ENCODE data around the gene ZKSCAN5. TPM values are rescaled to one million over a fixed set of nuclear protein-coding genes. Genes with fewer than 3 reads are reported as not detected.
A peak's percentile ranks its signal among the peaks of the same experiment; 100 is the strongest.
"Not testable (repeated sequence)": the region's sequence is repeated elsewhere in the genome, so short reads cannot be mapped to it uniquely, and the experiment has no call there.

The ZKSCAN5 gene
- total RNA-seq, 2 donors from 2014 or later = 4.4 to 4.6 TPM

DNA sequence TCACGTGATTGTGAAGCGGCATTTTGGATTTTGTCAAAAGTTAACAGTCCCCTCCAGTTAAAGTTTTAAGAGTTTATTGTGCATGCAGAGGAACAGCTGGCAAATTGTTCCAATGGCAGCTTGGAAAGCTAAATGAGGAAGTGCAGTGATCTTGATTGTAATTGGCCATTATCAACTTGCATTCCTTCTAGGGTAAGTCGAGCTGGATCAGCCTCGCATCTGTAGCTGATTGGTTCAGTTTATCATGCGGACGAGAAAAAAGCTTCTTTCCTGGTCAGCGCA lies 31.2 kb upstream of the ZKSCAN5 start:
- peaks cover 28% of the 10 kb centered on the region for H3K4me1 Mint-ChIP-seq
- DNase-seq (no peak), ATAC-seq (no peak)
- H3K4me3 Mint-ChIP-seq = peak overlapping the region; percentile 99
- no peaks in the 10 kb centered on the region for H3K27me3 Mint-ChIP-seq
- no peaks in the 10 kb centered on the region for H3K9me3 ChIP-seq (ENCODE audit: control insufficient read depth, low read length, poor library complexity, severe bottlenecking)
- H3K36me3 Mint-ChIP-seq (ENCODE audit: low read depth) = no peaks in the 10 kb centered on the region
- H3K27ac Mint-ChIP-seq = peak overlapping the region; percentile 98

DNA sequence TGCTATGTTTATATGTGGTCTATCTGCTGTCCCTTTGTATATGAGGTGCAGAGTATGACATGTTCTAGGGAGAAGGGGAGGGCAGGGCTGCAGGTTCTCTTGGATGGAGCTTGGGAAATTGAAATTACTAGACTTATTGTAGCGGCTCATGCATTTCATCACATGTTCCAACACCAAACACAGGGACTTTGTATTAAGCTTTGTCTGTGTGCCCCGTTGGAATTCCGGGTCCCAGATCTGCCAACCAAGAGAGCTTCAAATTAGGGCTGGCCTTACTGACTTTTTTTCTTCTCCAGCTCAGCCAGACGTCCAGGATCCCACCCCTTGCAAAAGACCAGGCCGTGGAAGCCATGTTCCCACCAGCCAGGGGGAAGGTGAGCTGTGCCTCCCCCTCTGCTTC lies 28.4 kb upstream of the ZKSCAN5 start:
- Mint-ChIP-seq H3K36me3 (ENCODE audit: low read depth) (no peaks in the 10 kb centered on the region), H3K4me3 (peak overlapping the region; percentile 31), H3K27me3 (no peaks in the 10 kb centered on the region), H3K4me1 (peaks cover 40% of the 10 kb centered on the region), H3K27ac (peak overlapping the region; percentile 34)
- no peaks in the 10 kb centered on the region for H3K9me3 ChIP-seq (ENCODE audit: control insufficient read depth, low read length, poor library complexity, severe bottlenecking)
- DNase-seq (no peak), ATAC-seq (no peak)

DNA sequence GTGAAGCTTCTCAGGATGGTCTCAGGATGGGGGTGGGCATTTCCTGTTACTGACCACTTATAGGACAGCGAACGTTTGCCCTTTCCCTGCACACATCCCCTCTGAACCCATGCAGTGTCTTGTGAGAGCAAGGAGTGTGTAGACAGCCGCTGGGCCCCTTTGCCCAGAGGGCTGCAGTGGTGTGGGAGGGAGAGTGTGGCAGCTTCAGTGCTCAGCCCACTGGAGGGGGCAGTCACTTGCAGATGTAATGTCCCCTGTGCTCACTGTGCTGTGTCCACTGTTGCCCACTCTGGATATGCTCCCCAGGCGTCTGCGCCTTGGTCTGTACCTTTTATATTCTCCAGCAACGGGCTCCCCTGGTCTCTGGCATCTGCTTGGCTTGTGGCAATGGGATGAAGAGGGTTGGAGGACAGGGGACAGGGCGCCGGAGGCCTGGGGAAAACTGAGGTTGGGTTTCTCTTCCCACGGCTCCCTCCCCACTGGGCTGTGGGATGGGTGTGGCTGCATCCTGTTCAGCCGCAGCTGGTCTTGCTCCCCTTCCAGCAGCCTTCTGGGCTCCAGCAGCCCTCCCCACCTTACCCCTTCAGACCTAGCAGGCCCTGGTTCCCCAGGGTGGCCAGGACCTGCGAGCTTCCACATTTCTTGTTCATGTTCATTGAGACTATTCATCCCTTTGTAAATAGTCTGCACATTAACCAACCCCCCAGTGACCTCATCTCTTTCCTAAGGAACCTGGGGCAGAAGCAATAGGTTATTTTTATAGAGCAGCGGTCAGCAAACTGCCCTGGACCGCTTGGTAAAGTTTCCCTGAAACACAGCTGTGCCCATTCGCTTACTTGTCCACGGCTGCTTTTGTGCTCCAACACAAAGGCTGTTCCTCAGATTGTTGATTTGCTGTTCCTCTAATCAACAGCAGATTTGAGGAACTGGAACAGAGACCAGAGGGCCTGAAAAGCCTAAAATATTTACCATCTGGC lies 25.7 kb upstream of the ZKSCAN5 start:
- peak; percentile 35 for ATAC-seq
- H3K36me3 Mint-ChIP-seq (ENCODE audit: low read depth) = no peaks in the 10 kb centered on the region
- no peaks in the 10 kb centered on the region for H3K9me3 ChIP-seq (ENCODE audit: control insufficient read depth, low read length, poor library complexity, severe bottlenecking)
- DNase-seq = no peak
- peaks cover 28% of the 10 kb centered on the region for H3K4me1 Mint-ChIP-seq
- peak overlapping the region; percentile 63 for H3K4me3 Mint-ChIP-seq
- H3K27ac Mint-ChIP-seq = peak overlapping the region; percentile 84
- H3K27me3 Mint-ChIP-seq = no peaks in the 10 kb centered on the region

DNA sequence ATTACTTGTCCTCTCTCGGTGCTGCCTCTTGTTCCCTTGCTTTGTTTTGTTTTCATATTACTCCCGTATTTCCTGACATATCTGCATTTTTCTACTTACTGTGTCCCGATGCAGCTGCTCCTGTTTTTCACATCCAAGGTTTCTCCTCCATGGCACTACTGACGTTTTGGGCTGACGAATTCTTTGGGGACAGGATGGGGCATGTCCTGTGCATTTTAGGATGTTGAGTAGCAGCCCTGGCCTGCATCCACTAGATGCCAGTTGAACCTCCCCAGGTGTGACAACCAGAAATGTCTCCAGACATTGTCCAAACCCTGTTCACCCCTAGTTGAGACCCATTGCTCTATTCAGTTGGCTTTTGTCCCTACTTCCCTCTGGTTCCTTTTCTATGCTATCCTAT lies 19.4 kb upstream of the ZKSCAN5 start:
- ATAC-seq (no peak), DNase-seq (no peak)
- no peaks in the 10 kb centered on the region for H3K4me1 Mint-ChIP-seq
- no peaks in the 10 kb centered on the region for H3K27me3 Mint-ChIP-seq
- H3K27ac Mint-ChIP-seq = peak overlapping the region; percentile 82
- H3K9me3 ChIP-seq (ENCODE audit: control insufficient read depth, low read length, poor library complexity, severe bottlenecking) = no peaks in the 10 kb centered on the region
- no peak overlapping the region for H3K4me3 Mint-ChIP-seq
- no peaks in the 10 kb centered on the region for H3K36me3 Mint-ChIP-seq (ENCODE audit: low read depth)

DNA sequence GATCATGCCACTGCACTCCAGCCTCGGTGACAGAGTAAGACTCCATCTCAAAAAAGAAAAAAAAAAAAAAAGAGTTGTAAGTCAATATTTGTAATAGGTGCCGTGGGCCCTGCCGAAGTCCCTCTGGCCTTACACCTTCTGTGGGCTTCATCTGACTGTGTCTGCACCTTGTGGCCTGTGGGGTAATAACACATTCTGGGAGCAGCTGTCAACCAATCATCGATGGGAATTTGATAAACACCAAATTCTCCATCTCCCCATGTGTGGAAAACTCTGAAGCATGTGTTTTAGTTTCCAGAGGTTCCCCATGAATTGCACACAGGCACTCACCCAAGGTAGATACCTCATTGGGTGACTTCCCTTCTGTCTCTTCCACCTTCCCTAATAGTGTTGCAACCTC lies 15.2 kb upstream of the ZKSCAN5 start:
- Mint-ChIP-seq H3K4me3 (peak overlapping the region; percentile 45), H3K36me3 (ENCODE audit: low read depth) (peaks cover 4% of the 10 kb centered on the region), H3K27me3 (no peaks in the 10 kb centered on the region), H3K4me1 (no peaks in the 10 kb centered on the region), H3K27ac (peak overlapping the region; percentile 84)
- no peak for ATAC-seq
- no peak for DNase-seq
- peaks cover 2% of the 10 kb centered on the region for H3K9me3 ChIP-seq (ENCODE audit: control insufficient read depth, low read length, poor library complexity, severe bottlenecking)

DNA sequence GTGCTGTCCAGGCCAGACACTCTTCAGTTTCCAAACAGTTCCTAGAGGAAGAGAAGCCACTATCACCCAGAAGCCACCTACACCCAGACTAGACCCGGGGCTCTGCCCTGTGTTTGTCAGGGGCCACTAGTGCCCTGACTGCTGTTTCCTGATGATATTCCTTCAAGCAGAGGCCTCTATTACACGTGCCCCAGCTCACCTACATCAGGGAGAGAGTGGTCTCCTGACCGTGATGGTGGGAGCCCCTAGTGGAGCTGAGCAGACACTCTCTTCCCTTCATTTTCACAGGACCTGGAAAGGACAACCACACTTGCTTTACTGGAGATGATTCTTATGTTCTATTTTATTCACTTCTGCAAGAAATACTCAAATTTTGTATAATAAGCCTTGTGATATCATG lies 13.6 kb upstream of the ZKSCAN5 start:
- H3K27me3 Mint-ChIP-seq = no peaks in the 10 kb centered on the region
- H3K4me1 Mint-ChIP-seq = no peaks in the 10 kb centered on the region
- DNase-seq (no peak), ATAC-seq (no peak)
- H3K27ac Mint-ChIP-seq = peak overlapping the region; percentile 41
- no peak overlapping the region for H3K4me3 Mint-ChIP-seq
- H3K36me3 Mint-ChIP-seq (ENCODE audit: low read depth) = peaks cover 4% of the 10 kb centered on the region
- H3K9me3 ChIP-seq (ENCODE audit: control insufficient read depth, low read length, poor library complexity, severe bottlenecking) = peaks cover 4% of the 10 kb centered on the region

DNA sequence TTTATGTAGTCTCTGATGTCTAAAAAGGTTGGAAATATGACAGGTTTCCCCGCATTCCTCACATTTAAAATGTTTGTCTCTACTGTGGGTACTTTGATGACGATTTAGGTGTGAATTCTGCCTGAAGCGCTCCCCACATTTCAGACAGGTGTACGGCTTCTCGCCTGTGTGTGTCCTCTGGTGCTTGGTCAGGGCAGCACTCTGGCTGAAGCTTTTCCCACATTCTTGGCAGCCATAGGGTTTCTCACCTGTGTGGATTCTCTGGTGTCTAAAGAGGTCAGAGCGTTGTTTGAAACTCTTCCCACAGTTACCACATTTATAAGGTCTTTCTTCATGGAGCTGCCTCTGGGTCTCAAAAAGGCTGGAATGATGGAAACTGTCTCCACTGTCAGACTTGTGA lies 10.6 kb upstream of the ZKSCAN5 start:
- peaks cover 4% of the 10 kb centered on the region for H3K9me3 ChIP-seq (ENCODE audit: control insufficient read depth, low read length, poor library complexity, severe bottlenecking)
- ATAC-seq = no peak
- no peak overlapping the region for H3K27ac Mint-ChIP-seq
- peaks cover 14% of the 10 kb centered on the region for H3K4me1 Mint-ChIP-seq
- no peaks in the 10 kb centered on the region for H3K27me3 Mint-ChIP-seq
- peaks cover 6% of the 10 kb centered on the region for H3K36me3 Mint-ChIP-seq (ENCODE audit: low read depth)
- no peak for DNase-seq
- no peak overlapping the region for H3K4me3 Mint-ChIP-seq

DNA sequence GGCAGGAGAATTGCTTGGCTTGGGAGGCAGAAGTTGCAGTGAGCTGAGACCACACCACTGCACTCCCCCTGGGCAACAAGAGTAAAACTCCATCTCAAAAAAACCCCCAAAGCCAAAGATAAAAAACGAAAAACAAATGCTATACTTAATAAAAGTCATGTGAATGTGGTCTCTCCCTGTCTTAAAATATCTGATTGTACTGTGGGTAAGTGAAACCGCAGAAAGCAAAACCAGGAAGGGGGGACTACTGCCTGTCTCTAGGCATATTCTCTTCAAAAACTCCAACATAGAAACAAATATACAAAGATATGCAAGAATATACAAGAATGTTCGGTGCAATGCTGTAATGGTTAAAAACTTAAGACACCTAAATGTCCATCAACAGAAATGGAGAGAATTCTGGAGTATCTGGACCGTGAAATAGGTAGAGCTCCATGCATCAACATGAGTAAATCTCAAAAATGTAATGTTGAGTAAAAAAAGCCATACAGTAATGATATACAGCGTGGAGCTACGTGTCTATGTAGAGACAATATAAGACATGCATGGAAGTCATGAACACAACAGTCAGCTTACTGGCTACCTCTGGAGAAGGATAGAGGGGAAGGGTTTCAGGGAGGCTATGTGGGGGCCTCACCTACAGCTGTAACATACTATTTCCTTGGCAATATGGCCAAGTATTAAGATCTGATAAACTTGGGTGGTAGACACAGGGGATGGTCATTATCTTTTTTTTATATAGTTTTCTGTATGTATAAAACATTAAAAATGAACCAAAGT lies 6.5 kb upstream of the ZKSCAN5 start:
- H3K27ac Mint-ChIP-seq = peak overlapping the region; percentile 99
- peaks cover 4% of the 10 kb centered on the region for H3K9me3 ChIP-seq (ENCODE audit: control insufficient read depth, low read length, poor library complexity, severe bottlenecking)
- ATAC-seq (peak; percentile 17), DNase-seq (no peak)
- H3K36me3 Mint-ChIP-seq (ENCODE audit: low read depth) = peaks cover 9% of the 10 kb centered on the region
- peak overlapping the region; percentile 100 for H3K4me3 Mint-ChIP-seq
- peaks cover 16% of the 10 kb centered on the region for H3K4me1 Mint-ChIP-seq
- H3K27me3 Mint-ChIP-seq = no peaks in the 10 kb centered on the region

DNA sequence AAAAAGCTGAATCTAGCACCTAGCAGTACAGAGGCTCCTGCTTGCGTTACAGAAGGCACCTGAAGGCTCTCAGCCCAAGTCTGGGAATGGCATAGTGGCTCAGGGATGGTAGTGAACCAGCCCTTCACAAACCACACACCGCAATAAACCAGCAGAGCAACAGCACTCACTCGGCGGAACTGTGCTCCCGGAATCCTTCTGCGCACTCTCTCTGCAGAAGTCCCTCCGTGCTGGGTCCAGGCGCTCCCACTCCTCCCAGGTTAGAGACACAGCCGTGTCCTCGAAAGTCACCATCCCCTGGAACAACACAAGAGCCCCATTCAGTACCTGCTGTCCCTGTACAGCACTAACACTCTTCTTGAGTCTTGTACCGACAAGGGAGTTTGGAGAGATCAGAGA lies 5.9 kb upstream of the ZKSCAN5 start:
- peaks cover 4% of the 10 kb centered on the region for H3K9me3 ChIP-seq (ENCODE audit: control insufficient read depth, low read length, poor library complexity, severe bottlenecking)
- Mint-ChIP-seq H3K27me3 (no peaks in the 10 kb centered on the region), H3K36me3 (ENCODE audit: low read depth) (peaks cover 8% of the 10 kb centered on the region), H3K4me1 (peaks cover 16% of the 10 kb centered on the region), H3K27ac (peak overlapping the region; percentile 99), H3K4me3 (peak overlapping the region; percentile 100)
- no peak for ATAC-seq
- no peak for DNase-seq

DNA sequence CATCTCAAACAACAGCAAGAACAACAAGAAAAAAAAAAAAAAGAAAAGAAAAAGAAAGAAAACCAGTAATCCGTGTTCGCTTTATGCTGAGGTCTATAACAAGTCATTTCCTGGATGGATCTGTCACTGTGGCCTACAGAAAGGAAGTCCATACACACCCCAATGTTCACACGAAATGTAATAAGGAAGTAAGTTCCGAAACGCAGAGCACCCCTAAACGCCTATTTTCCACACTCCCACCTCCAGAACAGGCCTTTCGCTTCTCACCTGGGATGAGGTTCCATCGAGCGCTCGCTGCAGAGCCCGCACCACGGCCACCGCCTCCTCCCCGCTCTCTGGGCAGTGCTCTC lies 5.1 kb upstream of the ZKSCAN5 start:
- H3K27ac Mint-ChIP-seq = peak overlapping the region; percentile 99
- H3K4me1 Mint-ChIP-seq = peaks cover 17% of the 10 kb centered on the region
- H3K9me3 ChIP-seq (ENCODE audit: control insufficient read depth, low read length, poor library complexity, severe bottlenecking) = peaks cover 1% of the 10 kb centered on the region
- ATAC-seq (peak; percentile 52), DNase-seq (no peak)
- H3K4me3 Mint-ChIP-seq = peak overlapping the region; percentile 100
- peaks cover 4% of the 10 kb centered on the region for H3K36me3 Mint-ChIP-seq (ENCODE audit: low read depth)
- no peaks in the 10 kb centered on the region for H3K27me3 Mint-ChIP-seq

DNA sequence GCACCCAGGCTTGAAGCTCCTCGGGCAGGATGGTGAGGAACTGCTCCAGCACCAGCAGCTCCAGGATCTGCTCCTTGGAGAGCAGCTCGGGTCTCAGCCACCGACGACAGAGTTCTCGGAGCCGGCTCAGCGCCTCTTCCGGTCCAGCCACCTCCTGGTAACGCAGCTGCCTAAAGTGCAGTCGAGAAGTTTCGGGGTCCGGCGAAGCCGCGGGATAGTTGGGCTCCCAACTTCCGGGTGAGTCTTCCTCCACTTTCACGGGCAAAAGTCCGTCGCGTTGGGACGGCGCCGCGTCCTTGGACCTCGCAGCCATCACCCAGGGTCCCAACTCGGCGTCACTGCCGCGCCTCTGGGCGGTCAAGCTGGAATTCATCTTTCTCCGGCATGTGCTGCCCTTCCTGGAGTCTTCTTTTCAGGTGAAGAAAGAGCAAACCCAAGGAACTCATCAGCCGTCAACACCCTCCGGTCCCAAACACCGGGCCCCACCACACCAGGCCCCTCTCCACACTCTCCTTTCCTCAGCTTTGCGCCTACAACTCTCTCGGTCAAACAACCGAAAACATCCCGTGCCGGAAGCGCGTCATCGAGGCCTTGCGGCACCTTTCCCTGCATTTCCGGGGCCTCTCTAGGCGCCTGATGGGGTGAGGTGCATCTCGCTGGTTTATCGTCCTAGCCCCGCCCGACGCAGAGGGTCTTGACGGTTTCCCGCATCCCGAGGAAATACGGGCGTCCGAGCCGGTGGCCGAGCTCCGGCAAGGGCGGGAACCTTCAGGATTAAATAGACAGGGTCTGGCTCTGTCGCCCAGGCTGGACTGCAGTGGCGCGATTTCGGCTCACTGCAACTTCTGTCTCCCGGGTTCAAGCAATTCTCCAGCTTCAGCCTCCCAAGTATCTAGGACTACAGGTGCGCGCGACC lies 4.5 kb upstream of the ZKSCAN5 start, which contains the start of gene ZNF394:
Gene ZNF394 (minus strand): TSS at position 561 of the 916 bp plus-strand sequence. CDS start 188 bp downstream, at position 373.
- Mint-ChIP-seq H3K27me3 (no peaks in the 10 kb centered on the region), H3K4me3 (peak within 1 kb of the TSS; percentile 100), H3K36me3 (ENCODE audit: low read depth) (peaks cover 4% of the 10 kb centered on the region), H3K4me1 (peaks cover 19% of the 10 kb centered on the region), H3K27ac (peak within 1 kb of the TSS; percentile 99)
- peak; percentile 74 to 79 (median 77) for DNase-seq
- no peaks in the 10 kb centered on the region for H3K9me3 ChIP-seq (ENCODE audit: control insufficient read depth, low read length, poor library complexity, severe bottlenecking)
- ATAC-seq = peak; percentile 51

DNA sequence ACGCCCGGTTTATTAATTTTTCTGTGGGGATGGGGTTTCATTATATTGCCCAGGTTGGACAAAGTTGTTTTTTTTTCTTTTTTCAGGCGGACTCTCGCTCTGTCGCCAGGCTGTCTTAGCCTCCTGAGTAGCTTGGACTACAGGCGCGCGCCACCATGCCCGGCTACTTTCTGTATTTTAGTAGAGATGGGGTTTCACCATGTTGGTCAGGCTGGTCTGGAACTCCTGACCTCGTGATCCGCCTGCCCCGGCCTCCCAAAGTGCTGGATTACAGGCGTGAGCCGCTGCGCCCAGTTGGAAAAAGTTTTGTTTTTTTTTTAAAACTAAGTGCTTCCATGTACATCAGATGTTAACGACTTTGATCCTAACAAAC lies 3.8 kb upstream of the ZKSCAN5 start:
- no peaks in the 10 kb centered on the region for H3K9me3 ChIP-seq (ENCODE audit: control insufficient read depth, low read length, poor library complexity, severe bottlenecking)
- peaks cover 22% of the 10 kb centered on the region for H3K4me1 Mint-ChIP-seq
- no peak for ATAC-seq
- peaks cover 4% of the 10 kb centered on the region for H3K36me3 Mint-ChIP-seq (ENCODE audit: low read depth)
- peak overlapping the region; percentile 100 for H3K4me3 Mint-ChIP-seq
- H3K27me3 Mint-ChIP-seq = no peaks in the 10 kb centered on the region
- H3K27ac Mint-ChIP-seq = peak overlapping the region; percentile 99
- no peak for DNase-seq

DNA sequence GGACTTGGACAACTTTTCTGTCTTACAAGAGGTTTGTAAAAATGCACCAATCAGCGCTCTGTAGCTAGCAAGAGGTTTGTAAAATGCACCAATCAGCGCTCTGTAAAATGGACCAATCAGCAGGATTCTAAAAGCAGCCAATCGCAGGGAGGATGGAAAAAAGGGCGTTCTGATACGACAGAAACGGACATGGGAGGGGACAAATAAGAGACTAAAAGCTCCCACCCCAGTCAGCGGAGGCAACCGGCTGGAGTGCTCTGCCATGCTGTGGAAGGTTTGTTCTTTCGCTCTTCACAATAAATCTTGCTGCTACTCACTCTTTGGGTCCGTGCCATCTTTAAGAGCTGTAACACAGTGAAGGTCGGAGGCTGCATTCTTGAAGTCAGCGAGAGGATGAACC lies 3.2 kb upstream of the ZKSCAN5 start:
- H3K27ac Mint-ChIP-seq; ATAC-seq; H3K36me3 Mint-ChIP-seq (ENCODE audit: low read depth); H3K9me3 ChIP-seq (ENCODE audit: control insufficient read depth, low read length, poor library complexity, severe bottlenecking); DNase-seq; H3K27me3 Mint-ChIP-seq: not testable (repeated sequence)
- peak overlapping the region; percentile 100 for H3K4me3 Mint-ChIP-seq
- peaks cover 27% of the 10 kb centered on the region for H3K4me1 Mint-ChIP-seq
